ENCODE measurements around the gene TMEM120A.

TMEM120A gene

GRCh38 chr7:75987805-75988567 is 6.4 kb downstream of the TMEM120A start:
- no peak overlapping the region for H3K4me3 ChIP-seq (ENCODE audit: low read length)
- no peak for TF ChIP-seq ZNF274 (IDR thresholded peaks at IDR 0.05; ENCODE audit: low read depth, low read length)

GRCh38 chr7:75987026-75987804 is 7.2 kb downstream of the TMEM120A start:
- no peak for TF ChIP-seq ZNF274 (IDR thresholded peaks at IDR 0.05; ENCODE audit: low read depth, low read length)
- H3K4me3 ChIP-seq (ENCODE audit: low read length), result no peak overlapping the region

- no peak overlapping the region for H3K4me3 ChIP-seq (ENCODE audit: low read length)
- TF ChIP-seq ZNF274 (IDR thresholded peaks at IDR 0.05; ENCODE audit: low read depth, low read length), result no peak
These were observed 8.1 kb downstream of the TMEM120A start for GRCh38 chr7:75986147-75986781.

- H3K4me3 ChIP-seq (ENCODE audit: low read length), result no peak overlapping the region
- TF ChIP-seq ZNF274 (IDR thresholded peaks at IDR 0.05; ENCODE audit: low read depth, low read length), result no peak
These were observed 8.8 kb downstream of the TMEM120A start for GRCh38 chr7:75985518-75986146.

GRCh38 chr7:75985009-75985517 is 9.3 kb downstream of the TMEM120A start:
- no peak for TF ChIP-seq ZNF274 (IDR thresholded peaks at IDR 0.05; ENCODE audit: low read depth, low read length)
- no peak overlapping the region for H3K4me3 ChIP-seq (ENCODE audit: low read length)

GRCh38 chr7:75984130-75985008 is 10.0 kb downstream of the TMEM120A start:
- no peak overlapping the region for H3K4me3 ChIP-seq (ENCODE audit: low read length)
- no peak for TF ChIP-seq ZNF274 (IDR thresholded peaks at IDR 0.05; ENCODE audit: low read depth, low read length)

- no peak for TF ChIP-seq ZNF274 (IDR thresholded peaks at IDR 0.05; ENCODE audit: low read depth, low read length)
- no peak overlapping the region for H3K4me3 ChIP-seq (ENCODE audit: low read length)
These were observed 10.8 kb downstream of the TMEM120A start for GRCh38 chr7:75983471-75984129.

GRCh38 chr7:75982306-75983064 is 11.9 kb downstream of the TMEM120A start:
- no peak for TF ChIP-seq ZNF274 (IDR thresholded peaks at IDR 0.05; ENCODE audit: low read depth, low read length)
- H3K4me3 ChIP-seq (ENCODE audit: low read length), result no peak overlapping the region

- H3K4me3 ChIP-seq (ENCODE audit: low read length), result no peak overlapping the region
- TF ChIP-seq ZNF274 (IDR thresholded peaks at IDR 0.05; ENCODE audit: low read depth, low read length), result no peak
These were observed 12.7 kb downstream of the TMEM120A start for GRCh38 chr7:75981453-75982305.

GRCh38 chr7:75981203-75981452 is 13.3 kb downstream of the TMEM120A start:
- no peak for TF ChIP-seq ZNF274 (IDR thresholded peaks at IDR 0.05; ENCODE audit: low read depth, low read length)
- no peak overlapping the region for H3K4me3 ChIP-seq (ENCODE audit: low read length)

- TF ChIP-seq ZNF274 (IDR thresholded peaks at IDR 0.05; ENCODE audit: low read depth, low read length), result no peak
- H3K4me3 ChIP-seq (ENCODE audit: low read length), result no peak overlapping the region
These were observed 13.8 kb downstream of the TMEM120A start for GRCh38 chr7:75980430-75981202.

All from GM08714 (cell line).